ENCODE measurements around the gene CALML3. TPM values are rescaled to one million over a fixed set of nuclear protein-coding genes. Genes with fewer than 3 reads are reported as not detected.

CALML3 gene
- total and polyA plus RNA-seq, 9 donors, result 0.02 to 1.5 TPM; not detected in 7

DNA sequence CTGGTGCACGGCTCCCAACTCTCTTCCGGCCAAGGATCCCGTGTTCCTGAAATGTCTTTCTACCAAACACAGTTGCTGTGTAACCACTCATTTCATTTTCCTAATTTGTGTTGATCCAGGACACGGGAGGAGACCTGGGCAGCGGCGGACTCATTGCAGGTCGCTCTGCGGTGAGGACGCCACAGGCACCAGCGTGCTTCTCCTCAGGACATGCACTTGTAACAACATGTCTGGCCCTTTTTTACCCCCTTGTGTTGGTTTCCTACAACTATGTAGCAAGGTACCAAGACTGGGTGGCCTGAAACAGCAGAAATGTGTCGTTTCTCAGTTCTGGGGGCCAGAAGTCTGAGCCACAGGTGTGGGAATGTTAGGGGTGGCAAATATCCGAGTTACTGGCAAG, 43.6 kb upstream of the CALML3 start:
- Histone ChIP-seq H3K27me3 (no peaks in the 10 kb centered on the region), H3K36me3 (no peaks in the 10 kb centered on the region), H3K4me1 (ENCODE audit: insufficient read depth) (no peaks in the 10 kb centered on the region), H3K9me3 (no peaks in the 10 kb centered on the region), H3K4me3 (no peak overlapping the region), H3K27ac (no peak overlapping the region)
- intact Hi-C loops (cut with DNase I), result no loop called here
- WGBS, 3 donors, result 89 to 96% (median 96%) methylated on average over 12 of the region's 12 CpGs
- no peak for TF ChIP-seq EP300 (IDR thresholded peaks at IDR 0.05)
- no peak for DNase-seq

- WGBS, 3 donors, result 89 to 97% (median 96%) methylated on average over 9 of the region's 9 CpGs
- H3K27me3 ChIP-seq, result no peaks in the 10 kb centered on the region
- H3K9me3 ChIP-seq, result no peaks in the 10 kb centered on the region
- H3K36me3 ChIP-seq, result no peaks in the 10 kb centered on the region
- H3K4me3 ChIP-seq, result no peak overlapping the region
- no peak for DNase-seq
- H3K4me1 ChIP-seq (ENCODE audit: insufficient read depth), result no peaks in the 10 kb centered on the region
- H3K27ac ChIP-seq, result no peak overlapping the region
- TF ChIP-seq CTCF (IDR thresholded peaks at IDR 0.05), result no peak
- TF ChIP-seq POLR2A (IDR thresholded peaks at IDR 0.05), result no peak
- TF ChIP-seq EP300 (IDR thresholded peaks at IDR 0.05), result no peak
- intact Hi-C loops (cut with DNase I), result no loop called here
Measured at GRCh38 chr10:5482016-5482415, 42.7 kb upstream of the CALML3 start.

- Histone ChIP-seq H3K27ac (no peak overlapping the region), H3K9me3 (no peaks in the 10 kb centered on the region), H3K4me1 (ENCODE audit: insufficient read depth) (no peaks in the 10 kb centered on the region), H3K27me3 (no peaks in the 10 kb centered on the region), H3K36me3 (no peaks in the 10 kb centered on the region), H3K4me3 (no peak overlapping the region)
- TF ChIP-seq CTCF (IDR thresholded peaks at IDR 0.05), result no peak
- TF ChIP-seq POLR2A (IDR thresholded peaks at IDR 0.05), result no peak
- WGBS, 3 donors, result 65 to 83% (median 78%) methylated on average over 3 of the region's 3 CpGs
- DNase-seq, result no peak
- intact Hi-C loops (cut with DNase I), result no loop called here
Measured at GRCh38 chr10:5484205-5484604, 40.6 kb upstream of the CALML3 start.

- DNase-seq, result no peak
- 83 to 92% (median 88%) methylated on average over 14 of the region's 14 CpGs for WGBS, 3 donors
Measured at GRCh38 chr10:5485290-5485689, 39.5 kb upstream of the CALML3 start.

More at GRCh38 chr10:5485290-5485689, 39.5 kb upstream of the CALML3 start:
- H3K36me3 ChIP-seq, result no peaks in the 10 kb centered on the region
- no peak for TF ChIP-seq EP300 (IDR thresholded peaks at IDR 0.05)
- no peak for TF ChIP-seq CTCF (IDR thresholded peaks at IDR 0.05)
- TF ChIP-seq POLR2A (IDR thresholded peaks at IDR 0.05), result no peak
- no peak overlapping the region for H3K27ac ChIP-seq
- no peaks in the 10 kb centered on the region for H3K9me3 ChIP-seq
- no peaks in the 10 kb centered on the region for H3K4me1 ChIP-seq (ENCODE audit: insufficient read depth)
- H3K27me3 ChIP-seq, result no peaks in the 10 kb centered on the region
- intact Hi-C loops (cut with DNase I), result no loop called here
- H3K4me3 ChIP-seq, result no peak overlapping the region
